ENCODE data around the gene LY6G5B.

GRCh38 chr6:31687860-31688693 is 18.3 kb downstream of the LY6G5B start:
- no peak for TF ChIP-seq CTCF (IDR thresholded peaks at IDR 0.05; ENCODE audit: borderline replicate concordance, extremely low read depth, low read length, poor library complexity, severe bottlenecking)
- no peak for TF ChIP-seq EZH2 (IDR thresholded peaks at IDR 0.05; ENCODE audit: borderline replicate concordance, low read depth, low read length, severe bottlenecking)

Measured in DND-41 (cell line).